ENCODE data around the gene NTRK2.

The NTRK2 gene

GRCh38 chr9:84862308-84862707 lies 192.8 kb downstream of the NTRK2 start:
- H3K4me1 ChIP-seq (ENCODE audit: insufficient read depth, low read length, severe bottlenecking): no peaks in the 10 kb centered on the region
- H3K4me3 ChIP-seq (ENCODE audit: low read depth, low read length, poor library complexity, severe bottlenecking): no peak overlapping the region
- H3K9me2 ChIP-seq (ENCODE audit: low read depth, low read length): no peaks in the 10 kb centered on the region
- H3K27ac ChIP-seq (ENCODE audit: low read depth, low read length, poor library complexity, severe bottlenecking): no peak overlapping the region
- no peaks in the 10 kb centered on the region for H3K36me3 ChIP-seq (ENCODE audit: insufficient read depth, low read length)
- no peaks in the 10 kb centered on the region for H3K79me2 ChIP-seq (ENCODE audit: insufficient read depth, low read length)
- H3F3A ChIP-seq (ENCODE audit: insufficient read depth, low read length): no peaks in the 10 kb centered on the region
- H2AFZ ChIP-seq (ENCODE audit: low read length): no peak overlapping the region
- no peaks in the 10 kb centered on the region for H3K9me3 ChIP-seq (ENCODE audit: low read length)
- no peak overlapping the region for H3K9ac ChIP-seq (ENCODE audit: low read length)
- TF ChIP-seq EZH2 (IDR thresholded peaks at IDR 0.05; ENCODE audit: borderline replicate concordance, low read length) (no peak), CTCF (IDR thresholded peaks at IDR 0.05; ENCODE audit: low read length) (no peak)
- no peak overlapping the region for H3K4me2 ChIP-seq (ENCODE audit: low read length)
- no peaks in the 10 kb centered on the region for H3K27me3 ChIP-seq (ENCODE audit: insufficient read depth, low read length)
- no peaks in the 10 kb centered on the region for H4K20me1 ChIP-seq (ENCODE audit: insufficient read depth, low read length)

GRCh38 chr9:84862810-84863287 lies 193.3 kb downstream of the NTRK2 start:
- Histone ChIP-seq H3K27ac (ENCODE audit: low read depth, low read length, poor library complexity, severe bottlenecking) (no peak overlapping the region), H3F3A (ENCODE audit: insufficient read depth, low read length) (no peaks in the 10 kb centered on the region), H4K20me1 (ENCODE audit: insufficient read depth, low read length) (no peaks in the 10 kb centered on the region), H3K9me3 (ENCODE audit: low read length) (no peaks in the 10 kb centered on the region), H3K9ac (ENCODE audit: low read length) (no peak overlapping the region), H3K4me2 (ENCODE audit: low read length) (no peak overlapping the region), H3K79me2 (ENCODE audit: insufficient read depth, low read length) (no peaks in the 10 kb centered on the region), H3K9me2 (ENCODE audit: low read depth, low read length) (no peaks in the 10 kb centered on the region), H3K27me3 (ENCODE audit: insufficient read depth, low read length) (no peaks in the 10 kb centered on the region), H3K4me1 (ENCODE audit: insufficient read depth, low read length, severe bottlenecking) (no peaks in the 10 kb centered on the region), H2AFZ (ENCODE audit: low read length) (no peak overlapping the region), H3K36me3 (ENCODE audit: insufficient read depth, low read length) (no peaks in the 10 kb centered on the region), H3K4me3 (ENCODE audit: low read depth, low read length, poor library complexity, severe bottlenecking) (no peak overlapping the region)
- TF ChIP-seq EZH2 (IDR thresholded peaks at IDR 0.05; ENCODE audit: borderline replicate concordance, low read length): no peak
- TF ChIP-seq CTCF (IDR thresholded peaks at IDR 0.05; ENCODE audit: low read length): no peak

GRCh38 chr9:84863372-84863771 lies 193.8 kb downstream of the NTRK2 start:
- Histone ChIP-seq H3K4me1 (ENCODE audit: insufficient read depth, low read length, severe bottlenecking) (no peaks in the 10 kb centered on the region), H3K9me2 (ENCODE audit: low read depth, low read length) (no peaks in the 10 kb centered on the region), H3K9me3 (ENCODE audit: low read length) (no peaks in the 10 kb centered on the region), H3K36me3 (ENCODE audit: insufficient read depth, low read length) (no peaks in the 10 kb centered on the region), H3K4me2 (ENCODE audit: low read length) (no peak overlapping the region), H3K9ac (ENCODE audit: low read length) (no peak overlapping the region), H3K27me3 (ENCODE audit: insufficient read depth, low read length) (no peaks in the 10 kb centered on the region), H3K4me3 (ENCODE audit: low read depth, low read length, poor library complexity, severe bottlenecking) (no peak overlapping the region), H3F3A (ENCODE audit: insufficient read depth, low read length) (no peaks in the 10 kb centered on the region), H3K79me2 (ENCODE audit: insufficient read depth, low read length) (no peaks in the 10 kb centered on the region), H2AFZ (ENCODE audit: low read length) (no peak overlapping the region), H4K20me1 (ENCODE audit: insufficient read depth, low read length) (no peaks in the 10 kb centered on the region), H3K27ac (ENCODE audit: low read depth, low read length, poor library complexity, severe bottlenecking) (no peak overlapping the region)
- no peak for TF ChIP-seq EZH2 (IDR thresholded peaks at IDR 0.05; ENCODE audit: borderline replicate concordance, low read length)
- TF ChIP-seq CTCF (IDR thresholded peaks at IDR 0.05; ENCODE audit: low read length): no peak
